Activated T-helper 1 cell treated with anti-CD3 and anti-CD28 coated beads, Interleukin-12 subunit alpha, Interleukin-12 subunit beta, Interleukin-2, Interleukin-4 antibody, amounts not matched to agents 30 ng/mL and 10 ng/mL and 1 ng/mL, durations not matched to agents 14 hours and 24 hours and 36 hours (primary cell): Measurements from ENCODE around the gene NOD1. TPM values are rescaled to one million over a fixed set of nuclear protein-coding genes. Genes with fewer than 3 reads are reported as not detected.
"Not testable (repeated sequence)": the region's sequence is repeated elsewhere in the genome, so short reads cannot be mapped to it uniquely, and the experiment has no call there.

Experiments
- DNase-seq: peaks from one replicate; pipeline ENCODE4 v3.0.0; 2021; ENCODE audit warnings: low spot score
- H3K27ac Mint-ChIP-seq: one replicate; pipeline ENCODE4 v1.8.0; 2021; ENCODE audit warnings: mild to moderate bottlenecking, mixed read lengths
- H3K27me3 Mint-ChIP-seq: one replicate; pipeline ENCODE4 v1.8.0; 2022; ENCODE audit warnings: mild to moderate bottlenecking, moderate library complexity, mixed read lengths; ENCODE audit not compliant: insufficient read depth
- H3K36me3 Mint-ChIP-seq: one replicate; pipeline ENCODE4 v1.8.0; 2021; ENCODE audit warnings: low read depth, mixed read lengths
- H3K4me1 Mint-ChIP-seq: one replicate; pipeline ENCODE4 v1.8.0; 2021; ENCODE audit warnings: low read depth, mixed read lengths
- H3K4me3 Mint-ChIP-seq: one replicate; pipeline ENCODE4 v1.8.0; 2021; ENCODE audit warnings: mild to moderate bottlenecking, moderate library complexity, mixed read lengths
- H3K9me3 Mint-ChIP-seq: one replicate; pipeline ENCODE4 v1.8.0; 2021; ENCODE audit warnings: mixed read lengths
- intact Hi-C: fragments of 100-400 bp; cut with micrococcal nuclease; formaldehyde crosslinking; loops from one replicate; pipeline ENCODE4 v1.15.1; 2024
- total RNA-seq: library from RNA; stranded (reverse); gene quantifications from 2 replicates; pipeline ENCODE4 v1.2.3, GENCODE V29; 2022

The NOD1 gene, protein sequence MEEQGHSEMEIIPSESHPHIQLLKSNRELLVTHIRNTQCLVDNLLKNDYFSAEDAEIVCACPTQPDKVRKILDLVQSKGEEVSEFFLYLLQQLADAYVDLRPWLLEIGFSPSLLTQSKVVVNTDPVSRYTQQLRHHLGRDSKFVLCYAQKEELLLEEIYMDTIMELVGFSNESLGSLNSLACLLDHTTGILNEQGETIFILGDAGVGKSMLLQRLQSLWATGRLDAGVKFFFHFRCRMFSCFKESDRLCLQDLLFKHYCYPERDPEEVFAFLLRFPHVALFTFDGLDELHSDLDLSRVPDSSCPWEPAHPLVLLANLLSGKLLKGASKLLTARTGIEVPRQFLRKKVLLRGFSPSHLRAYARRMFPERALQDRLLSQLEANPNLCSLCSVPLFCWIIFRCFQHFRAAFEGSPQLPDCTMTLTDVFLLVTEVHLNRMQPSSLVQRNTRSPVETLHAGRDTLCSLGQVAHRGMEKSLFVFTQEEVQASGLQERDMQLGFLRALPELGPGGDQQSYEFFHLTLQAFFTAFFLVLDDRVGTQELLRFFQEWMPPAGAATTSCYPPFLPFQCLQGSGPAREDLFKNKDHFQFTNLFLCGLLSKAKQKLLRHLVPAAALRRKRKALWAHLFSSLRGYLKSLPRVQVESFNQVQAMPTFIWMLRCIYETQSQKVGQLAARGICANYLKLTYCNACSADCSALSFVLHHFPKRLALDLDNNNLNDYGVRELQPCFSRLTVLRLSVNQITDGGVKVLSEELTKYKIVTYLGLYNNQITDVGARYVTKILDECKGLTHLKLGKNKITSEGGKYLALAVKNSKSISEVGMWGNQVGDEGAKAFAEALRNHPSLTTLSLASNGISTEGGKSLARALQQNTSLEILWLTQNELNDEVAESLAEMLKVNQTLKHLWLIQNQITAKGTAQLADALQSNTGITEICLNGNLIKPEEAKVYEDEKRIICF
- 9.1 and 13.1 TPM in 2 replicates for total RNA-seq

DNA sequence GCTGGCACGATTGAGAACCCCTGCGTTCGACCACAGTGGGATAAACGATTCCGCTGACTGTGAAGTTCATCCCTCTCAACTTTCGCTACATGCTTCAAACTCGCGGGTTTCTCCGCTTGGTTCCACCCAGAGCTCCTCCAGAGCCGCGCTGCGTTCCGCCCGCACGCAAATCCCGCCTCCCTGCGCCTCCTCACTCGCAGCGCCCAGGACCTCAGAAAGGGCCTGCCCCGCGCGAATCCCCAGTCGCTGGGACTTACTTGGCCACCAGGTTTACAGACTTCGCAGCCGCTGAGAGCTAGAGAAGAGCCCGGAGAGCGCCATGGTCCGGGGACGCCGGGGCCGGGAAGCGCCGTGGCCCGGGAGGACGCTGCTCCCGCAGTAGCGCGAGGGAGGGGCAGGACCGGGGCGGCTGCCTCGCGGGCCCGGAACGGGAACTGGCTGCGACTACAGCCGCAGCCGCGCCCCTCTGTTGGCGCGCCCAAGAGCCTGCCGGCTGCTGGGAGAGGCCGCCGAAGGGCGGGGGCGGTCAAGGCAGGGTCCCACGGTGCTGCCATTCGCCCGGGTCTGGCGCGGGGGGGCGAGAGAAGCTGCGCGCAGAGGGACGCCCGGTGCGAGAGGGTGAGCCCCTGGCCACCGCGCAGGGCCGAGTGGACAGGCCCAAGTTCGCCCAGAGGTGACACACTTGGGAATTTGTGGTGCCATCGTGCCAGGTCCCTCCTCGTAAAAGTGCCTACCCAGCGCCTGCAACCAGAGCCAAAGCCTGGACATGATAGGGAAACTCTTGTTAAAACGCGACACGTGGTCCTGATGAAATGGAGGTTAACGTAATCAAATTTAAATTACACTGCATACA lies at the start of gene NOD1:
TSS of gene NOD1 (minus strand) at position 436 of the 853 bp plus-strand sequence. CDS start 21,863 bp downstream, outside the sequence.
- Mint-ChIP-seq H3K4me3 (peak within 1 kb of the TSS; percentile 90), H3K27ac (peak within 1 kb of the TSS; percentile 91), H3K9me3 (no peaks in the 10 kb centered on the region), H3K27me3 (no peaks in the 10 kb centered on the region), H3K36me3 (peaks cover 15% of the 10 kb centered on the region), H3K4me1 (peaks cover 61% of the 10 kb centered on the region)
- peak; percentile 71 for DNase-seq
- intact Hi-C loops, result loop anchor here (1.0 to 2.0 kb wide), 8 partner anchors 26 to 452 kb away; partner anchors contain the start of genes FKBP14, GARS1, GGCT and MTURN

DNA sequence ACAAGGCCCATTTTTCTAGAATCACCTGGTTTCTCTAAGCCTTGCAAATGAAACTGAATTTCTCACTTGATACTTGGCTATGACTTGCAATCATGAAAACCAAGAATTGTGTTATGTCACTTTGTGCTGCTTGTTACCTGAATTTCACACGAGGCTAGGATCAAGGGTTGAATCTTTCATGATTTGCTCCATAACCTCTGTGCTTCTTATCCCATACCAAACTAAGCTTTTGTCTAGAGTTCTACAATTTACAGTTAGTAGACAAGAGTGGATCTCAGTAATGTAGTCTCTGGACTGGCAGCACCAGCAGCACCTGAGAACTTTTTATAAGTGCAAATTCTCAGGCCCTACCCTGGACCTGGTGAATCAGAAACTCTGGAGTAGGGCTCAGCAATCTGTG lies 48.7 kb upstream of the NOD1 start:
- H3K27me3 Mint-ChIP-seq, H3K36me3 Mint-ChIP-seq, intact Hi-C loops, H3K27ac Mint-ChIP-seq, H3K4me1 Mint-ChIP-seq, DNase-seq, H3K4me3 Mint-ChIP-seq, H3K9me3 Mint-ChIP-seq: not testable (repeated sequence)

DNA sequence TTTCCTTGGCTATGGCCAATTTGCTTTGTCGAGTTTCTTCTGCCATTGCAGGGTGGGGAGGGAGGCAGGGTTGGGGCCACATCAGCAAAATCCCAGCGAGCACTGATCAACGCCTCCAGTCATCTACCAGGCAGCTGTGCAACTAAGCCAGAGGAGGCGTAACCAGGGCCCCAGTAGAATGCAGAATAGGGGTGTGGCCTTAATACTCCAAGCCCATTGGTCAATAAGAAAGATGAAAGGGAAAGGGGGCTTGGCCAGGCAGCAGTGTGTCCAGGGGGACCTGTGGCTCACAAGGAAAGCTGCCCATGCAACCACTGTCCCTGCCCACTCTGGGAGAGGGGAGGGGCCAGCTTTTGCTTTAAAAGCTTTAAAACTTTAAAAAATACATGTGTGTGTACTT lies 47.6 kb upstream of the NOD1 start:
- Mint-ChIP-seq H3K36me3 (peaks cover 2% of the 10 kb centered on the region), H3K9me3 (no peaks in the 10 kb centered on the region), H3K4me1 (peaks cover 1% of the 10 kb centered on the region), H3K27ac (no peak overlapping the region), H3K4me3 (no peak overlapping the region), H3K27me3 (no peaks in the 10 kb centered on the region)
- intact Hi-C loops, result no loop called here
- DNase-seq, result no peak

DNA sequence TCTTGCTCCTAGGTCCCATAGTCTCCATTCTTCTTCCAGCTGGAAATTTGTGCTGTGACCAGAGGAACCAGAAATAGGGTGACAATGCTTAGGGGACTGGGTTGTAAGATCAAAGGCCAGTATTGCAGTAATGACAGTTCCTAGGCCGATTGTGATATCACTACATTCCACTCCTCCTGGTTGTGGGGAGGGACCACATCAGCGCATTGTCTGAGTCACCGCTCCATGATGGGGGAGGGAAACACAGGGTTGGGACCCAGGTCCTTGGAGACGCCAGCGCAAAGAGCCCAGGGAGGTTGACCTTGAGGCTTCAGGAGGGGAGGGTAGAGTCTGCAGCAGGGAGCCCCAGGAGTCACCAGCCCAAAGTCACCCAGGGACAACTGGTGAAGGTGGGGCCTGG lies 46.8 kb upstream of the NOD1 start:
- no peak for DNase-seq
- Mint-ChIP-seq H3K9me3 (no peaks in the 10 kb centered on the region), H3K4me3 (no peak overlapping the region), H3K36me3 (peaks cover 2% of the 10 kb centered on the region), H3K27ac (no peak overlapping the region), H3K4me1 (no peaks in the 10 kb centered on the region), H3K27me3 (no peaks in the 10 kb centered on the region)
- intact Hi-C loops, result no loop called here

DNA sequence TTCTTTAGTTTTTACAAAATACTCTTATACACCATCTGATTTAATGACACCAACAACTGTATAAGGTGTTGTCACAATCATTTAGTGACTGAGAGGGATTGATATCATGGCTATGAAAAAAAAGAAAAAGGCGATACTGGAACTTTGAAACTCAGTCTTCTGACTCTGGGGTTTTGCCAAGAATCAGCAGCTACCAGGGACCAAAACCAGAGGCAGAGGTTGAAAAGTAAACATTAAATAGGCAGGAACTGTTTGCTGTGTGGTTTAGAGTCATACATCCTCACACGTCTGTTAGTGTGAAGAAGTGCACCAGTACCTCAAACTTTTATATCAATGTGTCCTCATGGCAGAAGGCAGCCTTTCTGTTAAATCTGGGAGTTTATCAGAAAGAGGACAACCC lies 46.0 kb upstream of the NOD1 start:
- Mint-ChIP-seq H3K27ac (no peak overlapping the region), H3K4me1 (no peaks in the 10 kb centered on the region), H3K36me3 (peaks cover 2% of the 10 kb centered on the region), H3K4me3 (no peak overlapping the region), H3K9me3 (no peaks in the 10 kb centered on the region), H3K27me3 (no peaks in the 10 kb centered on the region)
- DNase-seq, result no peak
- intact Hi-C loops, result no loop called here

DNA sequence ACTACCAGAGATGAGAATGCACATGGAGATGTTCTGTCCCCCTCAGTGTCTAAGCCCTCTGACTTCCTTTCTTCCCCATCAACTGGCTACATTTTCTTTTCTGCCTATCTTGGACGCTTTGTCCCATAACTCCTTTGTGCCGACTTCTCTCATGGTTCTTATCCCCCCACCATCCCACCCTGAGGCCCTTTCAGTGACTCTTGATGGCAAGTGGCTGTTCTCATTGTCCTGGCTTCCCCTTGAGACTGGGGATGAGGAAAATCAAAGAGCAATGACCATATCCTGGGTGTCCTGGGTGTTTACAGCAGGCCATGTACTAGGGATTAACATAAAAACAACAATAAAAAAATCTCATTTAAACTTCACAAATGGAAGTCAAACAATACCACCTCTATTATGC lies 44.9 kb upstream of the NOD1 start:
- intact Hi-C loops, result no loop called here
- Mint-ChIP-seq H3K36me3 (peaks cover 2% of the 10 kb centered on the region), H3K4me3 (no peak overlapping the region), H3K27ac (no peak overlapping the region), H3K9me3 (no peaks in the 10 kb centered on the region), H3K4me1 (no peaks in the 10 kb centered on the region), H3K27me3 (no peaks in the 10 kb centered on the region)
- no peak for DNase-seq

DNA sequence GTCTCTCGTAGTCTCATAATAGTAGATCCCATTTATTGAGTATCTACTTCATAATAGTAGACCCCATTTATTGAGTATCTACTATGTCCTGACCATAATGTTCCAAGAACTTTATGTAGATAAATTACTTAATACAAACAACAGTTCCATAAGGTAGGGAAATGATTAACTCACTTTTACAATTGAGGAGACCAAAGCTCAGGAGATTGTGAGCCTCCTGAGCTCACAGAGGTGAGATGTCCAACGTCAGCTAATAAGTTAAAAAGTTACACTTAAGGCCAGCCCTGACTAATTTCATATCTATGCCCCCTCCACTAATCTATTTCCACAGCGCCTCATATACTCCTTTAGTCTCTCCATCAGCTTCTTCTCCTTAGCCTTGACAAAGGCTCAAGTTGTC lies 43.6 kb upstream of the NOD1 start:
- Mint-ChIP-seq H3K9me3 (no peaks in the 10 kb centered on the region), H3K36me3 (peaks cover 2% of the 10 kb centered on the region), H3K27me3 (no peaks in the 10 kb centered on the region), H3K27ac (no peak overlapping the region), H3K4me3 (no peak overlapping the region), H3K4me1 (no peaks in the 10 kb centered on the region)
- DNase-seq, result no peak
- intact Hi-C loops, result no loop called here

DNA sequence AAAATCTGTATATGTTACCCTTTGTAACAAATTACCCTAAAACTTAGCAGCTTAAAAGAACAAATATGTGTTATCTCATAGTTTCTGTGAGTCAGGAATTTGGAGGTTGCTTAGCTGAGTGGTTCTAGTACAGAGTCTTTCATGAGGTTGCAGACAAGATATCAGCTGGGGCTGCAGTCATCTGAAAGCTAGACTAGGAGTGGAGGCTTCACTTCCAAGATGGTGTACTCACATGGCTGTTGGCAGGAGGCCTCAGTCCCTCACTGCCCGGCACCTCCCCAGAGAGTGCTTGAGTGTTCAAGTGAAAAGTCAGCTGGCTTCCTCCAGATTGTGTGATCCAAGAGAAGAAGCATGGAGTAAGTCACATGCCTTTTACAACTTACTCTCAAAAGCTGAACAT lies 42.9 kb upstream of the NOD1 start:
- H3K27ac Mint-ChIP-seq, result no peak overlapping the region
- H3K27me3 Mint-ChIP-seq, result no peaks in the 10 kb centered on the region
- no peaks in the 10 kb centered on the region for H3K9me3 Mint-ChIP-seq
- DNase-seq, result no peak
- H3K36me3 Mint-ChIP-seq, result peaks cover 2% of the 10 kb centered on the region
- intact Hi-C loops, result no loop called here
- H3K4me1 Mint-ChIP-seq, result no peaks in the 10 kb centered on the region
- no peak overlapping the region for H3K4me3 Mint-ChIP-seq

DNA sequence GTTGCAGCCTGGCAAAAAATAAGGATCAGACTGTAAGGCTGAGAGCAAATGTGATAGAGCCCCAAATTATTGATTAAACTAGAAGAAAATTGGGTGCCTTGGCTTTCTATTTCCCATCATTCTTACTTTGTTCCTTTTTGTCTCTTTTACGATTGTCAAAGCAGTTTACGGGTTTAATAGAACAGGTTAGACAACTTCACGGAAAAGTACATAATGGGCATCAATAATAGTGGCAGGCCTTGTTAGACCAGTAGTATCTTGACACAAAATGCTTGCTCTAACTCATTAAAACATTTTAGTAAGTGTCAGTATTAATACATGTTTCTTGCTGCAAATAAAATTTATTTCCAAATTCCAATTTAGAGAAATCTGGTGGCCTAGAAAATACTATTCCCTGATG lies 40.5 kb upstream of the NOD1 start:
- Mint-ChIP-seq H3K4me1 (no peaks in the 10 kb centered on the region), H3K9me3 (no peaks in the 10 kb centered on the region), H3K36me3 (peaks cover 2% of the 10 kb centered on the region), H3K27ac (no peak overlapping the region), H3K27me3 (no peaks in the 10 kb centered on the region), H3K4me3 (no peak overlapping the region)
- no peak for DNase-seq
- intact Hi-C loops, result no loop called here

DNA sequence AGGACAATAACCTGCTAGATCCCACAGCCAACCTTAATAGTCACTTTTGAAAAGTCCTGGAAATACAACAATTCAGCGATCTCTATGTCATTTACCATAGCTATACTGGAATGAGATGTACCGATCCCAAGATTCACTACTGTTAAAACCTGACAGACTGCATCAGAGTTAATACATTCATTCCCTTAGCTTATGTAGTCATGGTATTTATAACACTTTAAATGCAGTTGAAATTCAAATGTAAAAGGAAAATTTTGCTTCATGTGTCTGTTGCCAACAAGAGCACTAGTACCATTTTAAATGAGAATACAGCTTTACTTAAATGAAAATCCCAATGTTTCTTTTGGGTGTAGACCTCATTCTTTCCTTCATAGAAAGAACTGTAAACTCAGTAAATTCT lies 37.2 kb upstream of the NOD1 start:
- intact Hi-C loops, result no loop called here
- H3K4me1 Mint-ChIP-seq, result no peaks in the 10 kb centered on the region
- H3K9me3 Mint-ChIP-seq, result no peaks in the 10 kb centered on the region

DNA sequence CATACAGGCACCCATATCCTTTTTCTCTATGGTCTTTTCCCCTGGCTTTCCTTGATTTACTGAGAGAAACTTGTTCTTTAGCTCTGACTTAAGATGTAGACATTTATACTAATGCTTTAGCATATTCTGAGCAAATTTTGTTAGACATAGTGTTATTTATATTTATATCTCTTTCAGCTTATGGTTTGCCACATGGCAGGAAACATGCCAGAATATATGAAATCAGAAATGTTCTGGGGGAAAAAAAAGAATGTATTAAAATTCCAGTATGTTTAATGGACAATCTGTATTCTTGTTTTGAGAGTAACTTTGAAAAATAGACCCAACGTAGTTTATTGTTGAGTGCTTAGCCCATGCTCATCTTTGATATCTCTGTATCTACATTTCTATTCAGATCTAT lies 36.2 kb upstream of the NOD1 start:
- H3K36me3 Mint-ChIP-seq, result no peaks in the 10 kb centered on the region
- intact Hi-C loops, result no loop called here
- no peaks in the 10 kb centered on the region for H3K4me1 Mint-ChIP-seq
- no peaks in the 10 kb centered on the region for H3K27me3 Mint-ChIP-seq
- no peaks in the 10 kb centered on the region for H3K9me3 Mint-ChIP-seq
- DNase-seq, result no peak
- no peak overlapping the region for H3K27ac Mint-ChIP-seq
- H3K4me3 Mint-ChIP-seq, result no peak overlapping the region

More for the DNA sequence above, 37.2 kb upstream of the NOD1 start:
- Mint-ChIP-seq H3K27ac (no peak overlapping the region), H3K27me3 (no peaks in the 10 kb centered on the region), H3K36me3 (no peaks in the 10 kb centered on the region), H3K4me3 (no peak overlapping the region)
- DNase-seq, result no peak

DNA sequence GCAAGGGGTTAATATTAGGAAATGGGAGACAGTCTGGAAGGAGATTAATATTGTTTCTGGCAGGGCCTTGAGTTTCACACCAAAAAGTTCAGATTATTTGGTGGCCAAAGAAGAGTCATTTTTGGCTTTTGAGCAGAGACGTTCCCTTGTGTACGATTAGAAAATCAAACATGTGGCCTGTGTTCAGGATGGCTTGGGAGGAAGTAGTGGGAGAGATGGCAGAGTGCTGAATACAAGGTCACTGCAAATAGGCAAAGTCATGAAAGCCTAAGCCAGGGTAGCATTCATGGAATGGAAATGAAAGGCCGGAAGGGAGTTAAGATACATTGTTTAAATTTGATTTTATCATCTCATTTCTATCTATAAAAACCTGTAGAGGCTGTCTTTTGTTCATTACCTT lies 35.6 kb upstream of the NOD1 start:
- H3K9me3 Mint-ChIP-seq, result no peaks in the 10 kb centered on the region
- H3K27me3 Mint-ChIP-seq, result no peaks in the 10 kb centered on the region
- H3K36me3 Mint-ChIP-seq, result no peaks in the 10 kb centered on the region
- H3K4me1 Mint-ChIP-seq, result no peaks in the 10 kb centered on the region
- no peak overlapping the region for H3K4me3 Mint-ChIP-seq
- no peak overlapping the region for H3K27ac Mint-ChIP-seq
- DNase-seq, result no peak
- intact Hi-C loops, result no loop called here
